ENCODE data around the gene NAA38. TPM values are rescaled to one million over a fixed set of nuclear protein-coding genes. Genes with fewer than 3 reads are reported as not detected.

Gene NAA38
- total RNA-seq, 4 donors from 2014 or later = 61.4 to 110 (median 102) TPM

- H3K4me3 ChIP-seq = peak overlapping the region; percentile 64 to 86 (median 73)
- no peaks in the 10 kb centered on the region for H3K27me3 ChIP-seq
- intact Hi-C loops (cut with DNase I) = loop anchor here (5.0 kb wide), 1 partner anchor 308 kb away; the partner anchor contains the start of gene PER1
- WGBS = under 1% methylated on average over 40 of the region's 71 CpGs
- peaks cover 25 to 70% (median 58%) of the 10 kb centered on the region in 4 donors for H3K4me1 ChIP-seq
- TF ChIP-seq EP300 (IDR thresholded peaks at IDR 0.05) (no peak), POLR2AphosphoS5 (IDR thresholded peaks at IDR 0.05) (peak; percentile 92 to 97), POLR2A (IDR thresholded peaks at IDR 0.05; ENCODE audit: low read depth) (peak; percentile 78), CTCF (IDR thresholded peaks at IDR 0.05) (peak in 1 of 3 experiments; percentile 7)
- H3K27ac ChIP-seq (replicated peaks in 1 of 4) = peak overlapping the region; percentile 97 to 98 (median 98)
- peaks cover 40 to 53% (median 48%) of the 10 kb centered on the region in 4 donors for H3K36me3 ChIP-seq
- H3K9me3 ChIP-seq = no peaks in the 10 kb centered on the region
- DNase-seq (ENCODE audit: extremely low spot score) = peak; percentile 98
Observed at GRCh38 chr17:7844292-7845154, 12.8 kb downstream of the NAA38 start.

DNA sequence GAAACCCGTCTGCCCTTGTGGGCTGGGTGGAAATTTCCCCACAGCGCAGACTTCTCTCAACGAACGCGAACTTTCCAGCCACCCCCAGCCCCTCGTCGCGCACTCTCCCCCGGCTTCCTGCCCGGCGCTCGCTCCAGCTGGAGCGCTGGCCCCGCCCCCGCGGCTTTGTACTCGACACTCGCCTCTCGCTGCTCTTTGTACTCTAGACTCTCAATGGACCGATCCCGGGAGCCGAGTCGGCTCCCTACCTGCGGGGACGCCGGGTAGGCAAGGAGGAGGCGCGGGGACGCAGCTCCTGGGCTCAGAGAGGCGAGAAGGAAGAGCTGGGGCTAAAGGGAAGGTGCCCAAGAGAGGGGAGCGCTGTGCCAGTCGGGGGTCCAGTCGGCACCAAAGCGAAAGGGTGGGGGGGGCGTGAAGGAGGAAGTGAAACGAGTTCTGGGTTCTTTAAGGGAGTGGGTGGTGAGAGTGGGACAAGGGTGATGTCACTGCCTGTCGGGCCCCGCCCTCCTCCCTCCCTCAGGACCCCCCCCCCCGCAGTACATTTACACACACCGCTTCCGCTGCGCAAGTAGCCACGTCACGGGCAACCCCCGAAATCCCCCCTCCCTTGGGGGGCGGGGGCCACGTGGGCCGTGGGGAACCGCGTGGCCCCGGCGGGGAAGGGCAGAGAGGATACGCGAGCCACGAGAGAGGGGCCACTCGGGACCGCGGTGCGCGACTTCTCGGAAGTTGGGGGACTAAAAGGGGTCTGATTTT is 13.6 kb downstream of the NAA38 start:
- DNase-seq (ENCODE audit: extremely low spot score) = peak; percentile 97
- TF ChIP-seq CTCF (IDR thresholded peaks at IDR 0.05) = no peak
- TF ChIP-seq POLR2AphosphoS5 (IDR thresholded peaks at IDR 0.05) = peak; percentile 42 to 43
- TF ChIP-seq EP300 (IDR thresholded peaks at IDR 0.05) = no peak
- peak; percentile 15 for TF ChIP-seq POLR2A (IDR thresholded peaks at IDR 0.05; ENCODE audit: low read depth)
- H3K4me3 ChIP-seq = peak overlapping the region; percentile 64 to 86 (median 73)
- H3K27ac ChIP-seq (replicated peaks in 1 of 4) = peak overlapping the region; percentile 97 to 98 (median 98)
- H3K9me3 ChIP-seq = no peaks in the 10 kb centered on the region
- peaks cover 32 to 45% (median 40%) of the 10 kb centered on the region in 4 donors for H3K36me3 ChIP-seq
- H3K27me3 ChIP-seq = no peaks in the 10 kb centered on the region
- under 1% methylated on average over 35 of the region's 61 CpGs for WGBS
- intact Hi-C loops (cut with DNase I) = loop anchor here (5.0 kb wide), 1 partner anchor 309 kb away; the partner anchor contains the start of gene PER1
- peaks cover 33 to 78% (median 66%) of the 10 kb centered on the region in 4 donors for H3K4me1 ChIP-seq

- TF ChIP-seq POLR2AphosphoS5 (IDR thresholded peaks at IDR 0.05) = no peak
- no peak for TF ChIP-seq CTCF (IDR thresholded peaks at IDR 0.05)
- no peak for TF ChIP-seq POLR2A (IDR thresholded peaks at IDR 0.05; ENCODE audit: low read depth)
- no peak for TF ChIP-seq EP300 (IDR thresholded peaks at IDR 0.05)
- intact Hi-C loops (cut with DNase I) = loop anchor here (5.0 kb wide), 1 partner anchor 309 kb away; the partner anchor contains the start of gene PER1
- Histone ChIP-seq H3K27me3 (no peaks in the 10 kb centered on the region), H3K27ac (replicated peaks in 1 of 4) (peak overlapping the region; percentile 97 to 98 (median 98)), H3K9me3 (no peaks in the 10 kb centered on the region), H3K4me1 (peaks cover 38 to 83% (median 72%) of the 10 kb centered on the region in 4 donors), H3K36me3 (peaks cover 26 to 40% (median 34%) of the 10 kb centered on the region in 4 donors), H3K4me3 (peak overlapping the region; percentile 64 to 86 (median 73))
- DNase-seq (ENCODE audit: extremely low spot score) = no peak
- 0% methylated on average over 14 of the region's 17 CpGs for WGBS
Observed at GRCh38 chr17:7843257-7843535, 14.2 kb downstream of the NAA38 start.

- peak overlapping the region; percentile 97 to 98 (median 98) for H3K27ac ChIP-seq (replicated peaks in 1 of 4)
- under 1% methylated on average over 38 of the region's 47 CpGs for WGBS
- H3K4me1 ChIP-seq = peaks cover 42 to 88% (median 77%) of the 10 kb centered on the region in 4 donors
- peaks cover 21 to 34% (median 29%) of the 10 kb centered on the region in 4 donors for H3K36me3 ChIP-seq
- H3K4me3 ChIP-seq = peak overlapping the region; percentile 64 to 86 (median 73)
- intact Hi-C loops (cut with DNase I) = loop anchor here (5.0 kb wide), 1 partner anchor 310 kb away; the partner anchor contains the start of gene PER1
- H3K27me3 ChIP-seq = no peaks in the 10 kb centered on the region
- no peaks in the 10 kb centered on the region for H3K9me3 ChIP-seq
- DNase-seq (ENCODE audit: extremely low spot score) = peak; percentile 94
- TF ChIP-seq POLR2AphosphoS5 (IDR thresholded peaks at IDR 0.05) = peak; percentile 79 to 87
- no peak for TF ChIP-seq CTCF (IDR thresholded peaks at IDR 0.05)
- peak; percentile 61 for TF ChIP-seq EP300 (IDR thresholded peaks at IDR 0.05)
- peak; percentile 30 for TF ChIP-seq POLR2A (IDR thresholded peaks at IDR 0.05; ENCODE audit: low read depth)
Observed at GRCh38 chr17:7842380-7843256, 14.7 kb downstream of the NAA38 start.

Measured in esophagus muscularis mucosa (tissue), 4 donors.